ENCODE data around the gene TPP1.

The TPP1 gene

DNA sequence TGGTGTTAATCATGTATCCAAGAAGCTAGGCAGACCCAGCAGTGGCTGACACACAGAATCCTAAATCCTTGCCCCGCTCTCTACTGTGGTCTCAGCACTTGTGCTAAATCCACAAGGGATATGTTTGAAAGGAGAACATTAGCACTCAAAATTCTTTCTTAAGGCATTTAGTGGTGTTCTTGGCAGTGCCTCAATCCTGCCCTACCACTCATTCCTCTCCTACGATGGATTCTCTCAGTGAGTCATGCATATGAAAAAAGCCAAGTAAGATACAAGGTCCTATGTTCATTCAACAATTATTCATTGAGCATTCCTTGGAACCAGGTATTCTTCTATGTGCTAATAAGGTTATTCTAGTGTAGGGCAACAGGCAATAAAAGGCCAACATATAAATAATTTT lies 47.0 kb downstream of the TPP1 start:
- TF ChIP-seq, protein P1, sequence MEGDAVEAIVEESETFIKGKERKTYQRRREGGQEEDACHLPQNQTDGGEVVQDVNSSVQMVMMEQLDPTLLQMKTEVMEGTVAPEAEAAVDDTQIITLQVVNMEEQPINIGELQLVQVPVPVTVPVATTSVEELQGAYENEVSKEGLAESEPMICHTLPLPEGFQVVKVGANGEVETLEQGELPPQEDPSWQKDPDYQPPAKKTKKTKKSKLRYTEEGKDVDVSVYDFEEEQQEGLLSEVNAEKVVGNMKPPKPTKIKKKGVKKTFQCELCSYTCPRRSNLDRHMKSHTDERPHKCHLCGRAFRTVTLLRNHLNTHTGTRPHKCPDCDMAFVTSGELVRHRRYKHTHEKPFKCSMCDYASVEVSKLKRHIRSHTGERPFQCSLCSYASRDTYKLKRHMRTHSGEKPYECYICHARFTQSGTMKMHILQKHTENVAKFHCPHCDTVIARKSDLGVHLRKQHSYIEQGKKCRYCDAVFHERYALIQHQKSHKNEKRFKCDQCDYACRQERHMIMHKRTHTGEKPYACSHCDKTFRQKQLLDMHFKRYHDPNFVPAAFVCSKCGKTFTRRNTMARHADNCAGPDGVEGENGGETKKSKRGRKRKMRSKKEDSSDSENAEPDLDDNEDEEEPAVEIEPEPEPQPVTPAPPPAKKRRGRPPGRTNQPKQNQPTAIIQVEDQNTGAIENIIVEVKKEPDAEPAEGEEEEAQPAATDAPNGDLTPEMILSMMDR (IDR thresholded peaks at IDR 0.05; ENCODE audit: borderline replicate concordance, control extremely low read depth, extremely low read depth, insufficient read depth, missing control alignments) = no peak
- in situ Hi-C loops (cut with MboI; ENCODE audit: low sequenced_read_pairs, unreplicated experiment) = no loop called here
- DNase-seq (ENCODE audit: low spot score) = no peak

DNA sequence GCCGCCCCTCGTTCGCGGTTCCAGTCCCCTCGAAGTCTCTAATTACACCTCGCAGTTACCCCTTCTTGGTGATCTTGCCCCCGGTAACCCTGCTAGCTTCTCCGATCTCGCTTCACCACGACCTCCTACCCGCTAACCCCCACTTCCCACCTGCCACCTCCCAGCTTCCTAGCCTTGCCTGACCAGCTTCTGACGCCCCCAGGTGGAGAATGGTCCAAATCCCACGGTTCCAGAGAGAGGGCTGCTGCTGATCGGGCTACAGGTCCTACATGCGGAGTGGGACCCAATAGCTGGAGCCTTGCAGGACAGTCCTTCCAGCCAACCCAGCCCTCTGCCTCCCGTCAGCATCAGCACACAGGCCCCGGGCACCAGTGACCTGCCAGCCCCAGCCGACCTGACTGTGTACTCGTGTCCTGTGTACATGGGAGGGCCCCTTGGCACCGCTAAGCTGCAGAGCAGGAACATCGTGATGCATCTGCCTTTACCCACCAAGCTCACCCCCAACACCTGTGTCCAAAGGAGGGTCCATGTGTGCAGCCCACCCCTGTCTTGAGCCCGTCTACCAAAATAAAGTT lies 47.7 kb downstream of the TPP1 start:
- DNase-seq (ENCODE audit: low spot score) = no peak
- TF ChIP-seq, protein P1 (IDR thresholded peaks at IDR 0.05; ENCODE audit: borderline replicate concordance, control extremely low read depth, extremely low read depth, insufficient read depth, missing control alignments) = no peak
- in situ Hi-C loops (cut with MboI; ENCODE audit: low sequenced_read_pairs, unreplicated experiment) = no loop called here

DNA sequence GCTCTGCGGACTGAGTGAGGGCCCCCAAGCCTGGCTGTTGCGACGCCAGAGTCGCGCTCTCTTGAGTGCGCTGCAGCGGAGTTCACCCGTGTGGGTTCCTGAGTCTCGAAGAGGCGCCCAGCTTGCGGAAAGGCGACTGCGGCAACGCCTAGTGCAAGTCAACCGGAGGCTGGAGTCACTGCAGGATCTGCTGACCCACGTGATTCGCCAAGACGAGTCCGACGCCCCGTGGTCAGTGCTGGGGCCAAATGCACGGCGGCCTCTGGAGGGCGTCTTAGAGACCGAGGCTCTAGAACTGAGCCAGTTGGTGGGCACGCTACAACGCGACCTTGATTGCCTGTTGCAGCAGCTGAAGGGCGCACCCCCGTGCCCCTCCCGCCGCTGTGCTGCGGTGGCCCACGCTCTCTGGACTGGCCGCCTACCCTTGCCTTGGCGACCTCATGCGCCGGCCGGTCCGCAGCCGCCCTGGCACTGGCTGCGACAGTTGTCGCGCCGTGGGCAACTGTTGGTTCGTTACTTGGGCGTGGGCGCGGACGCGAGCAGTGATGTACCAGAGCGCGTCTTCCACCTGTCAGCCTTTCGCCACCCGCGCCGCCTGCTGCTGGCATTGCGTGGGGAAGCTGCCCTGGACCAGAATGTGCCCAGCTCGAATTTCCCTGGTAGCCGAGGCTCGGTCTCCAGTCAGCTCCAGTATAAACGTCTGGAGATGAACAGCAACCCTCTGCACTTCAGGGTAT lies 48.4 kb downstream of the TPP1 start:
- TF ChIP-seq, protein P1 (IDR thresholded peaks at IDR 0.05; ENCODE audit: borderline replicate concordance, control extremely low read depth, extremely low read depth, insufficient read depth, missing control alignments) = no peak
- in situ Hi-C loops (cut with MboI; ENCODE audit: low sequenced_read_pairs, unreplicated experiment) = no loop called here
- no peak for DNase-seq (ENCODE audit: low spot score)

DNA sequence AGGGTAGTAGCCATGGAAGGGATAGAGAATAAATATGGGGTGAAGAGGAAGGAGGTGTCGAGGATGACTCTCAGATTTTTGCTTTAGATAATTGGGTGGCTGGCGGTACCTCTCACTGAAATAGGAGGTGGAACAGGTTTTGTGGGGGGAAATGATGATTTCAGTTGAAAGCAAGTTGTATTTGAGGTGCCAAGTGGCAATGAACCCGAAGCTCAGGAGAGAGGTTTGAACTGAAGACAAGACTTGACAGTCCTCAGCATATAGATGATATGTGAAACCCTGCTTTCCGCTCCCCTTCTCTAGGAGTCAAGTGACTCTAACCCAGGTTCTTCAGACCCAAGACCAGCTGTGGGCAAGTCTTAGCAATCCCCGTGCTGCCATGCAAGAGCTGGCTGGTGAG lies 49.5 kb downstream of the TPP1 start:
- no peak for DNase-seq (ENCODE audit: low spot score)
- in situ Hi-C loops (cut with MboI; ENCODE audit: low sequenced_read_pairs, unreplicated experiment) = no loop called here
- TF ChIP-seq, protein P1 (IDR thresholded peaks at IDR 0.05; ENCODE audit: borderline replicate concordance, control extremely low read depth, extremely low read depth, insufficient read depth, missing control alignments) = no peak

DNA sequence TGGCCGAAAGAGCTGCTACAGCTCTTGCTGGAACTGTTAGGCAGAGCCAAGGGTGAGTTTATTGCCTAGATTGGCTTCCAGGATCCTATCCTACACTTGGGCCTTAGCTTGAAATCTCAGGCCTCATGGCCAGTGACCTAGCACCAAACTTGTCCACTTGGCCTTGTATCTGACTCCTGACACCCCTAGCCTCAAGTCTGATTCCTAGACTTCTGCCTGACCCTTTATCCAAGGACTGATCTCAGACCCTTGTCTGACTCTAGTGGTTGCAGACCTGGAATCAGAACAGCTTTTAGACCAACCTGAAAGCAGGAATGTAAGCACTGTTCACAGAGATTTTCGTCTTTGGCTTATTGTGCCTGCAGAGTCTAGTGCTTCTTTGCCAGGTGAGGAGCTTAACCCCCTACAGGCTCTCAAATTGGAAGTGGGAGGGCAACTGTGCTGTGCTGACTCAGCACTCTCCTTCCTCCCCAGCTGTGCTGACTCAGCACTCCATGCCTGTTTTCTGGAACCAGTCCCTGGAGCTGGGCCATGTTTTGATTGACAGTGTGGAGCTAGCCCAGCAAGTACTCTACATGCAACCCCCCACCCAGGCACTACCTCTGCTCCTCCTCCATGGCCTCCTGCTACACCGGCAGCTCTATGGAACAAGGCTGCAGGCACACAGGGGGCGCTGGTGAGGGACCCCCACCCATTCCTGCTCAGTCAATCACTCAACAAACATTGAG lies 50.9 kb downstream of the TPP1 start:
- in situ Hi-C loops (cut with MboI; ENCODE audit: low sequenced_read_pairs, unreplicated experiment) = no loop called here
- TF ChIP-seq, protein P1 (IDR thresholded peaks at IDR 0.05; ENCODE audit: borderline replicate concordance, control extremely low read depth, extremely low read depth, insufficient read depth, missing control alignments) = no peak
- DNase-seq (ENCODE audit: low spot score) = no peak

DNA sequence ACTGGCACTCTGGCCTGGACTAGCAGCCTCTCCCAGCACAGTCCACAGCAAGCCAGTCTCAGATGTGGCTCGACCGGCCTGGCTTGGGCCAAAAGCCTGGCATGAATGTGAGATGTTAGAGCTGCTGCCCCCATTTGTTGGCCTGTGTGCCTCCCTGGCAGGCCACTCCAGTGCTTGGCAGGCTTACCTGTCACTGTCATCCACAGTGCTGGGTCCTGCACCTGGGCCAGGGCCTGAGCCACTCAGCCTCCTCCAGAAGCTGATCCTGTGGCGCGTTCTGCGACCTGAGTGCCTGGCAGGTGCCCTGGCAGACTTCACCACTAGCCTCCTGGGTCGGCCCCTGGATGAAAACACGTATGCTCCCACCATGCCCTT lies 51.9 kb downstream of the TPP1 start:
- in situ Hi-C loops (cut with MboI; ENCODE audit: low sequenced_read_pairs, unreplicated experiment) = no loop called here
- TF ChIP-seq, protein P1 (IDR thresholded peaks at IDR 0.05; ENCODE audit: borderline replicate concordance, control extremely low read depth, extremely low read depth, insufficient read depth, missing control alignments) = no peak
- no peak for DNase-seq (ENCODE audit: low spot score)

Measured in GM13976 (cell line).